MM.1S (cell line): Measurements from ENCODE around the gene TTLL3.
"Not testable (repeated sequence)": the region's sequence is repeated elsewhere in the genome, so short reads cannot be mapped to it uniquely, and the experiment has no call there.

ENCODE experiments used
- DNase-seq: peaks from one replicate; pipeline ENCODE4 v3.0.0-alpha.2; 2015
- H2AFZ ChIP-seq: fragments of 300-600 bp; sonication (generic); 2 replicates; pipeline ENCODE4 v1.6.0; 2016; ENCODE audit warnings: antibody characterized with exemption, low read length
- H3F3A ChIP-seq: fragments of 300-600 bp; sonication (generic); 2 replicates; pipeline ENCODE4 v1.6.1; 2016; ENCODE audit warnings: mild to moderate bottlenecking, antibody characterized with exemption, low read length, moderate library complexity, mixed read lengths; ENCODE audit not compliant: insufficient read depth
- H3K27ac ChIP-seq: fragments of 300-600 bp; sonication (generic); 2 replicates; pipeline ENCODE4 v1.5.1; 2016; ENCODE audit warnings: mild to moderate bottlenecking, low read length
- H3K27me3 ChIP-seq: fragments of 300-600 bp; sonication (generic); replicated peaks from 2 replicates; pipeline ENCODE4 v1.6.0; 2016; ENCODE audit warnings: low read length; ENCODE audit not compliant: insufficient read depth
- H3K36me3 ChIP-seq: fragments of 300-600 bp; sonication (generic); replicated peaks from 2 replicates; pipeline ENCODE4 v1.6.1; 2016; ENCODE audit warnings: mild to moderate bottlenecking, low read length, mixed read lengths; ENCODE audit not compliant: insufficient read depth
- H3K4me1 ChIP-seq: fragments of 300-600 bp; sonication (generic); 2 replicates; pipeline ENCODE4 v1.6.1; 2016; ENCODE audit warnings: low read length, mixed read lengths
- H3K4me2 ChIP-seq: fragments of 300-600 bp; sonication (generic); 2 replicates; pipeline ENCODE4 v1.6.0; 2016; ENCODE audit warnings: low read depth, low read length
- H3K4me3 ChIP-seq: fragments of 300-600 bp; sonication (generic); 2 replicates; pipeline ENCODE4 v1.5.1; 2016; ENCODE audit warnings: low read length, mixed read lengths
- H3K79me2 ChIP-seq: fragments of 300-600 bp; sonication (generic); 2 replicates; pipeline ENCODE4 v1.6.1; 2016; ENCODE audit warnings: mixed run types, low read length, mixed read lengths
- H3K9ac ChIP-seq: fragments of 300-600 bp; sonication (generic); 2 replicates; pipeline ENCODE4 v1.6.1; 2016; ENCODE audit warnings: low read length, mixed read lengths
- H3K9me2 ChIP-seq: fragments of 300-600 bp; sonication (generic); replicated peaks from 2 replicates; pipeline ENCODE4 v1.6.1; 2016; ENCODE audit warnings: mild to moderate bottlenecking, low read length, mixed read lengths; ENCODE audit not compliant: insufficient read depth
- H3K9me3 ChIP-seq: fragments of 300-600 bp; sonication (generic); replicated peaks from 2 replicates; pipeline ENCODE4 v1.6.1; 2016; ENCODE audit warnings: mild to moderate bottlenecking, low read length, mixed read lengths; ENCODE audit not compliant: insufficient read depth
- H4K20me1 ChIP-seq: fragments of 300-600 bp; sonication (generic); 2 replicates; pipeline ENCODE4 v1.6.1; 2016; ENCODE audit warnings: mild to moderate bottlenecking, low read length, moderate library complexity, mixed read lengths; ENCODE audit not compliant: insufficient read depth
- CTCF ChIP-seq: fragments of 300-600 bp; sonication (generic); IDR thresholded peaks from 2 replicates; pipeline ENCODE4 v1.5.1; 2016; ENCODE audit warnings: antibody characterized with exemption, low read length, mixed read lengths
- EZH2 ChIP-seq: fragments of 300-600 bp; sonication (generic); optimal IDR thresholded peaks from 2 replicates; pipeline ENCODE3; 2017; ENCODE audit warnings: low read depth, mild to moderate bottlenecking, antibody characterized with exemption, low read length, mixed read lengths
- EZH2phosphoT487 ChIP-seq: fragments of 300-600 bp; sonication (generic); IDR thresholded peaks from 2 replicates; pipeline ENCODE4 v1.6.1; 2018; ENCODE audit warnings: antibody characterized with exemption, low read length

TTLL3 gene

GRCh38 chr3:9769012-9769411 lies 41.0 kb upstream of the TTLL3 start:
- Histone ChIP-seq H3K79me2 (no peaks in the 10 kb centered on the region), H3K36me3 (no peaks in the 10 kb centered on the region), H3K27me3 (no peaks in the 10 kb centered on the region), H3F3A (no peaks in the 10 kb centered on the region; the same call in 1 of the 2 replicates), H2AFZ (peak overlapping the region; percentile 68), H4K20me1 (no peaks in the 10 kb centered on the region), H3K9me2 (no peaks in the 10 kb centered on the region), H3K9me3 (no peaks in the 10 kb centered on the region), H3K4me1 (0 out of 2 replicates have a peak, but pooled peaks cover 5% of the 10 kb centered on the region), H3K9ac (peak overlapping the region; percentile 66; the same call in 1 of the 2 replicates), H3K4me3 (peak overlapping the region; percentile 75), H3K4me2 (peak overlapping the region; percentile 80; the same call in 1 of the 2 replicates), H3K27ac (no peak overlapping the region)
- DNase-seq, result no peak
- no peak for TF ChIP-seq CTCF
- no peak for TF ChIP-seq EZH2phosphoT487
- TF ChIP-seq EZH2, result no peak

GRCh38 chr3:9769426-9770275 lies 40.4 kb upstream of the TTLL3 start, which contains the start of gene CAMK1:
Gene CAMK1, minus strand, starts transcription at chr3:9769947. Its CDS starts 2,198 bp downstream, at chr3:9767749.
- Histone ChIP-seq H3K79me2 (no peaks in the 10 kb centered on the region), H4K20me1 (no peaks in the 10 kb centered on the region), H3K4me1 (0 out of 2 replicates have a peak, but pooled peaks cover 5% of the 10 kb centered on the region), H2AFZ (peak within 1 kb of the TSS; percentile 68), H3K9ac (peak within 1 kb of the TSS; percentile 66; the same call in 1 of the 2 replicates), H3K4me2 (peak within 1 kb of the TSS; percentile 80), H3K9me3 (no peaks in the 10 kb centered on the region), H3K4me3 (peak within 1 kb of the TSS; percentile 75), H3F3A (no peaks in the 10 kb centered on the region; the same call in 1 of the 2 replicates), H3K27me3 (no peaks in the 10 kb centered on the region), H3K36me3 (no peaks in the 10 kb centered on the region), H3K9me2 (no peaks in the 10 kb centered on the region), H3K27ac (no peak within 1 kb of the TSS)
- peak; percentile 65 for DNase-seq
- TF ChIP-seq EZH2phosphoT487 (no peak), CTCF (no peak), EZH2 (no peak)

- Histone ChIP-seq H2AFZ (peak overlapping the region; percentile 68), H3K79me2 (no peaks in the 10 kb centered on the region), H3K4me1 (0 out of 2 replicates have a peak, but pooled peaks cover 5% of the 10 kb centered on the region), H3K36me3 (no peaks in the 10 kb centered on the region), H3K27me3 (no peaks in the 10 kb centered on the region), H3K4me2 (peak overlapping the region; percentile 80), H3F3A (no peaks in the 10 kb centered on the region; the same call in 1 of the 2 replicates), H3K4me3 (peak overlapping the region; percentile 75), H3K27ac (no peak overlapping the region), H3K9me2 (no peaks in the 10 kb centered on the region), H3K9me3 (no peaks in the 10 kb centered on the region), H3K9ac (peak overlapping the region; percentile 66; the same call in 1 of the 2 replicates), H4K20me1 (no peaks in the 10 kb centered on the region)
- TF ChIP-seq EZH2 (no peak), CTCF (no peak), EZH2phosphoT487 (no peak)
- DNase-seq, result no peak
Measured at GRCh38 chr3:9770276-9770812, 39.7 kb upstream of the TTLL3 start.

GRCh38 chr3:9771007-9771406 lies 39.1 kb upstream of the TTLL3 start:
- not testable (repeated sequence) for H3F3A ChIP-seq, DNase-seq, H3K79me2 ChIP-seq, H3K9ac ChIP-seq, H3K9me3 ChIP-seq, H3K27me3 ChIP-seq, H3K36me3 ChIP-seq, H4K20me1 ChIP-seq, H3K9me2 ChIP-seq, H3K4me1 ChIP-seq, H3K4me3 ChIP-seq, H3K27ac ChIP-seq, H3K4me2 ChIP-seq, H2AFZ ChIP-seq
